ENCODE measurements around the gene PLAAT4. TPM values are rescaled to one million over a fixed set of nuclear protein-coding genes. Genes with fewer than 3 reads are reported as not detected.
A peak's percentile ranks its signal among the peaks of the same experiment; 100 is the strongest.

Gene PLAAT4
- total RNA-seq, 6 donors from 2014 or later, result 91.1 to 272 (median 192) TPM

DNA sequence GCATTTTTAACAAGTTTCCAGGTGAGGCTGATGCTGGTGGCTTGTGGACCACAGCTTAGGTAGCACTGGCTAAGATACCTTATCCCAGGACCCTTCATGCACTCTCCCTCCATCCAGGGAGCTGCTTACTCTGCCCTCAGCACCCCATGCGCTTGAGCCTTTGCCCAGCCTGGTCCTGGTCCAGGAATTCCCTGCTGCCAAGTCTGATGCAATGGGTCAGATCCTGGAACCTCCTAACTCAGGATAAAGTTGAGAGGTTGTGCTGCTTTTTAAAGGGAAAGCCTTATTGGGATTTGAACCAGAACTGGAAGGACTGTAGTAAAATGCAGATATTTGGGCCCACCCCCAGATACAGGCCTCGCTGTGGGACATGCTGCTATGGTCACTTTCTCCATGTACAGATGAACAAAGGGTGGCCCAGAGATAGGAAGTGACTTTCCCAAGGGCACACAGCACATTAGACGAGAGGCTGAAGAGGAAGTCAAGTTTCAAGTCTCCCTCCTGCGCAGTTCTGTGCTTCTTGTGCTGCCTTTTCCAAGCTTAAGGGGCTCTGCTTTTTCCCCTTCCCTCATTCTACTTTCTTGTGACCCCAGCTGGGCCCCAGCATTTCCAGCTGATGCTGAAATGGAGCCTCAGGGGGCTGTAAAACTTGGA lies 31.5 kb upstream of the PLAAT4 start:
- WGBS, 2 donors, result 56 to 62% methylated on average over 4 of the region's 4 CpGs
- ATAC-seq (ENCODE audit: low FRiP score in 2 of 2), result peak in 1 of 2 donors; percentile 30
- DNase-seq, result peak in 1 of 2 donors; percentile 62
- Histone ChIP-seq H3K27ac (peak overlapping the region in 1 of 4 donors; percentile 40), H3K4me1 (peaks cover 8 to 30% (median 20%) of the 10 kb centered on the region in 4 donors), H3K4me3 (no peak overlapping the region), H3K9me3 (peaks cover 0 to 5% (median 5%) of the 10 kb centered on the region in 4 donors), H3K36me3 (no peaks in the 10 kb centered on the region), H3K27me3 (no peaks in the 10 kb centered on the region)
- TF ChIP-seq EP300 (IDR thresholded peaks at IDR 0.05), result no peak
- no peak for TF ChIP-seq POLR2AphosphoS5 (IDR thresholded peaks at IDR 0.05)
- no peak for TF ChIP-seq POLR2A (IDR thresholded peaks at IDR 0.05)
- TF ChIP-seq, protein P1, sequence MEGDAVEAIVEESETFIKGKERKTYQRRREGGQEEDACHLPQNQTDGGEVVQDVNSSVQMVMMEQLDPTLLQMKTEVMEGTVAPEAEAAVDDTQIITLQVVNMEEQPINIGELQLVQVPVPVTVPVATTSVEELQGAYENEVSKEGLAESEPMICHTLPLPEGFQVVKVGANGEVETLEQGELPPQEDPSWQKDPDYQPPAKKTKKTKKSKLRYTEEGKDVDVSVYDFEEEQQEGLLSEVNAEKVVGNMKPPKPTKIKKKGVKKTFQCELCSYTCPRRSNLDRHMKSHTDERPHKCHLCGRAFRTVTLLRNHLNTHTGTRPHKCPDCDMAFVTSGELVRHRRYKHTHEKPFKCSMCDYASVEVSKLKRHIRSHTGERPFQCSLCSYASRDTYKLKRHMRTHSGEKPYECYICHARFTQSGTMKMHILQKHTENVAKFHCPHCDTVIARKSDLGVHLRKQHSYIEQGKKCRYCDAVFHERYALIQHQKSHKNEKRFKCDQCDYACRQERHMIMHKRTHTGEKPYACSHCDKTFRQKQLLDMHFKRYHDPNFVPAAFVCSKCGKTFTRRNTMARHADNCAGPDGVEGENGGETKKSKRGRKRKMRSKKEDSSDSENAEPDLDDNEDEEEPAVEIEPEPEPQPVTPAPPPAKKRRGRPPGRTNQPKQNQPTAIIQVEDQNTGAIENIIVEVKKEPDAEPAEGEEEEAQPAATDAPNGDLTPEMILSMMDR (IDR thresholded peaks at IDR 0.05), result no peak

DNA sequence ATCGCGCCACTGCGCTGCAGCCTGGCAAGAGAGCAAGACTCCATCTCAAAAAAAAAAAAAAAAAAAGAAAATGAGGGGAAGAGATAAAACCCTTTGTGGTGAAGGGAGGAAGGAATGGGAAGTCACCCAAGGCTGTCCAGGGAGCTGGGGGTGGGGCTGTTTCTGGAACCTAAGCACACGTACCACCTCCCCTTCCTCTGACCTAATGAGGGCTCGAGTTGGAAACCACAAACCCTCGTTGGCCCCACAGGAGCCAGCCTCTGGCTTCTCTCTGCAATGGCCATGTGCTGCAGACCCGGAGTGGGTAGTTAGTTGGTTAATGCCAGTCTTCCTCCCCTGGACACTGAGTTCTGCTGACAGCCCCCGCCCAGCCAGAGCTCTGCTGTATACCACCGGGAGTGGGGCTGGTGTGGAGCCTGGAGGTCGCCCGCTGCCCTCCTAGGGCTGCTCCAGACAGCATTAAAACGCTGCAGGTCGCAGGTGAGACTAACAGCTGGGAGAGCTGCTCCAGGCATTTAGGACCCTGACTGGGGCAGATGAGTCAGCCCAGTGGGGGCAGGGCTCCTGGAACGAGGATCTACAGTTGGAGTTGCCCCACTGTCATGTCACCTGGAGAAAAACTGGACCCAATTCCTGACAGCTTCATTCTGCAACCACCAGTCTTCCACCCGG lies 30.6 kb upstream of the PLAAT4 start, which contains the start of gene LGALS12:
LGALS12 (plus strand) TSS at position 228 of the 672 bp plus-strand sequence; CDS start at position 603, 375 bp downstream.
- no peaks in the 10 kb centered on the region for H3K9me3 ChIP-seq
- H3K4me3 ChIP-seq, result no peak within 1 kb of the TSS
- 52 to 56% methylated on average over 7 to 15 of the region's 15 CpGs for WGBS, 2 donors
- peaks cover 12 to 32% (median 29%) of the 10 kb centered on the region in 4 donors for H3K4me1 ChIP-seq
- no peaks in the 10 kb centered on the region for H3K36me3 ChIP-seq
- TF ChIP-seq, protein P1 (IDR thresholded peaks at IDR 0.05), result no peak
- TF ChIP-seq POLR2AphosphoS5 (IDR thresholded peaks at IDR 0.05) (no peak), EP300 (IDR thresholded peaks at IDR 0.05) (no peak), POLR2A (IDR thresholded peaks at IDR 0.05) (no peak)
- DNase-seq (peak; percentile 48 to 49), ATAC-seq (ENCODE audit: low FRiP score in 2 of 2) (peak in 1 of 2 donors; percentile 51)
- no peaks in the 10 kb centered on the region for H3K27me3 ChIP-seq
- H3K27ac ChIP-seq, result peak within 1 kb of the TSS in 1 of 4 donors; percentile 40

DNA sequence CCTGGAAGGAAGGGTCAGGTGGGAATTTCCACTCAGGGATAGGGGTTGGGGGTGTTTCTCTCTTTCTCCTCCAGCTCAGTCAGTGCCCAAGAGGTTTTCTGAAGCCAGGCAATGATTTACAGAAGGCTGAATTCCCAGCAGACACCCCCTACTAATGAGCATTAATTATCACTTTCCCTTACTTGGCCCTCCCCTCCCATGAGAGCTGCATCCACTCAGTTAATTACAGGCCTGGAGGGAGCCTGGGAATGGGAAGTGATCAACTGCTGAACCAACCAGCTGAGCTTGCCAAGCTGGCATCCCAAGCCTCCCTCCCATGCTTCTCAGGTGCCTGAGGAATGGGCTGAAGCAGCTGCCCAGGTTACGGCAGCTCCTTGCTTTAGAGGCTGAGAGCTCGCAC lies 29.7 kb upstream of the PLAAT4 start:
- ATAC-seq (ENCODE audit: low FRiP score in 2 of 2) (no peak), DNase-seq (no peak)
- H3K4me1 ChIP-seq, result peaks cover 12 to 33% (median 30%) of the 10 kb centered on the region in 4 donors
- no peaks in the 10 kb centered on the region for H3K9me3 ChIP-seq
- WGBS, 2 donors, result 93% methylated on average over 2 of the region's 2 CpGs; no CpG with 5 or more reads in 1 of the 2 donors
- H3K4me3 ChIP-seq, result no peak overlapping the region
- H3K27ac ChIP-seq, result no peak overlapping the region
- TF ChIP-seq POLR2AphosphoS5 (IDR thresholded peaks at IDR 0.05), result no peak
- no peak for TF ChIP-seq POLR2A (IDR thresholded peaks at IDR 0.05)
- TF ChIP-seq, protein P1 (IDR thresholded peaks at IDR 0.05), result no peak
- TF ChIP-seq EP300 (IDR thresholded peaks at IDR 0.05), result no peak
- H3K27me3 ChIP-seq, result no peaks in the 10 kb centered on the region
- H3K36me3 ChIP-seq, result no peaks in the 10 kb centered on the region

DNA sequence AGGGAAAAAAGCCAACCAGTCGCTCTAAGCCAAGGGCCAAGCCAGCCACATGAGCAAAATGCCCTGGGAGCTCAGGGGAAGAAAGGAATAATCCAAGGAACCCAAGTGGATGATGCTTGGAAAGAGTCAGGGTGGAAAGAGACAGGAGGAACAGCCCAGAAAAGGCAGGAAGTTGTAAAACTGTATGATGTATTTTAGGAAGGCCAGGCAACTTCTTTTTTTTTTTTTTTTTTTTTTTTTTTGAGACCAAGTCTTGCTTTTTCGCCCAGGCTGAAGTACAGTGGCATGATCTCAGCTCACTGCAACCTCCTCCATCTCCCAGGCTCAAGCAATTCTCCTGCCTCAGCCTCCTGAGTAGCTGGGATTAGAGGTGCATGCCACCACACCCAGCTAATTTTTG lies 29.1 kb upstream of the PLAAT4 start:
- no peak for DNase-seq
- TF ChIP-seq, protein P1 (IDR thresholded peaks at IDR 0.05), result no peak
- TF ChIP-seq POLR2AphosphoS5 (IDR thresholded peaks at IDR 0.05), result no peak
- no peak for TF ChIP-seq POLR2A (IDR thresholded peaks at IDR 0.05)
- Histone ChIP-seq H3K36me3 (no peaks in the 10 kb centered on the region), H3K27ac (no peak overlapping the region), H3K27me3 (no peaks in the 10 kb centered on the region), H3K9me3 (no peaks in the 10 kb centered on the region), H3K4me3 (no peak overlapping the region), H3K4me1 (peaks cover 12 to 33% (median 30%) of the 10 kb centered on the region in 4 donors)
- 74 to 80% methylated on average over 2 of the region's 2 CpGs for WGBS, 2 donors
- no peak for ATAC-seq (ENCODE audit: low FRiP score in 2 of 2)
